GM15510 (cell line): ENCODE results near the gene NLRP10.

Source experiments
- POLR2A ChIP-seq: IDR thresholded peaks from 3 replicates; pipeline ENCODE4 v1.6.1; 2011; ENCODE audit warnings: borderline replicate concordance; ENCODE audit not compliant: insufficient read length; ENCODE audit errors: extremely low read depth

Gene NLRP10

DNA sequence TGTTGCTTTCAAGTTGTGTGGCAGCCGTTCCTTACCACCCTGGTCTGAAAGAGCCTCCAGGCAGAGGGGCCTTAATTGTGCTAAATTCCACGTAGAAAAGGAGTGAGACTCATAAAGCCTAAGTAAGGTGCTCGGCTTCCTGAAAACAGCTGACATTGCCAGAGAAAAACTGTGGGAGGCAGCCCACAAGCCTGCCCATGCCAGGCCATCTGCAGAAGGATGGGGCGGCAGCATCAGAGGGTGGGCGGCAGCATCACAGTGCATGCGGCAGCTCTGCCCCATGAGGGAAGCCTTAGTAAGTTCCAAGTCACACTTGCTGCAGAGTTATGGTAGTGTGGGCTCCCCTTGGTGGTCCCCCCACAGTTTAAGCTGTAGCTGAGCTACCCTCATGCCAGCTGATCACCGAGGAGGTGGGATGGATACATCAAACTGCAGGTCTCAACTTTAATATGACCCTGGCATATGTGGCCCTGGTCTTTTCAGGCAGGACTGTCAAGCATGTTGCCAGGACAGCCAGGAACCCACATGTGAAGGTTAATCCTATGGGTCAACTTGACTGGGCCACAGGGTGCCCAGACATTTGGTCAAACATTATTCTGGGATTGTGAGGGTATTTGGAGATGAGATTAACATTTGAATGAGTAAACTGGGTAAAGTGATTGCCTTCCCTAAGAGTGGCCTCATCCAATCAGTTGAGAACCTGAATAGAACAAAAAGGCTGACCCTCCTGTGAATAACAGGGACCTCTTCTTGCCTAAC, 18.8 kb upstream of the NLRP10 start:
- TF ChIP-seq POLR2A, result no peak

DNA sequence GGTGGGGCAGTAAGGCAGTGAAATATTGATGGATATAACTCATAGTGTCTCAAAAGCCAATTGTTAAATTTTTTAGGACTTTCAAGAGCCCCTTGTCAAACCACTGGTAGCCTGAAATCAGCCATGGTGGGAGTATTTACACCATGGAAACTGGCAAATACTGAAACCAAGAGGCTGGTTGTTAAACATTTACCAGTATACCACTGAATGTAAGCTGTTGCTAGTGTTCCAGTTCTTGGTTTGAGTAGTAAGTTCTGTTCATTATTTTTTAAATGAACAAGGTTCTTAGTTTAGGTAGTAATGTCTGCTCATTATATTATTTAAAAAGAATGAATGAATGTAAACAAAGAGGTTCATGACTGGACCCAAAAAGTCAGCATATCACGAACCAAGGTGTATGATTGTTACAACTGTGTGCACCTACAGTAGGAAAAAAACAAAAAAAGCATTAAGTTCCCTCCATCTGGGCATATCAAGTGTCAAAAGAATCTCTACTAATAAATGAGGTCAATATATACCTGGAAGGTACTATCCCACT, 17.4 kb upstream of the NLRP10 start:
- no peak for TF ChIP-seq POLR2A

DNA sequence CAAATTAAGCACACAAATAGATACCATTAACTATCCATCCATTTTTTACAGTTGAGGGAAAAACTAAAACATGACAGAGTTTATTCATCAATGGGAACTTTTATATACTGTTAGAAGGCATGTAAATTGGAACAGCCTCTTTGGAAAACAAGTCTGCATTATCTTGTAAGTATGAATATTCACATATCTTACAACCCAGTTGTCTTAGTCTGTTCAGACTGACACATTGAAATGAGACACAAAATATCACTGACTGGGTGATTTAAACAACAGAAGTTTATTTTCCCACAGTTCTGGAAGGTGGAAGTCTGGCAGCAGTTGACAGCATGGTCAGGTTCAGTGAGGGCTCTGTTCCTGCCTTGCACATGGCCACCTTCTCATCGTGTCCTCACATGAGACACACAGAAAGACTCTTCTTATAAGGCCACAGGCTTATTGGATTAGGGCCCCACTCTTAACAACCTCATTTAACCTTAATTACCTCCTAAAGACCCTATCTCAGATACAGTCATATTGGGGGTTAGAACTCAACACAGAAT, 16.4 kb upstream of the NLRP10 start:
- no peak for TF ChIP-seq POLR2A

DNA sequence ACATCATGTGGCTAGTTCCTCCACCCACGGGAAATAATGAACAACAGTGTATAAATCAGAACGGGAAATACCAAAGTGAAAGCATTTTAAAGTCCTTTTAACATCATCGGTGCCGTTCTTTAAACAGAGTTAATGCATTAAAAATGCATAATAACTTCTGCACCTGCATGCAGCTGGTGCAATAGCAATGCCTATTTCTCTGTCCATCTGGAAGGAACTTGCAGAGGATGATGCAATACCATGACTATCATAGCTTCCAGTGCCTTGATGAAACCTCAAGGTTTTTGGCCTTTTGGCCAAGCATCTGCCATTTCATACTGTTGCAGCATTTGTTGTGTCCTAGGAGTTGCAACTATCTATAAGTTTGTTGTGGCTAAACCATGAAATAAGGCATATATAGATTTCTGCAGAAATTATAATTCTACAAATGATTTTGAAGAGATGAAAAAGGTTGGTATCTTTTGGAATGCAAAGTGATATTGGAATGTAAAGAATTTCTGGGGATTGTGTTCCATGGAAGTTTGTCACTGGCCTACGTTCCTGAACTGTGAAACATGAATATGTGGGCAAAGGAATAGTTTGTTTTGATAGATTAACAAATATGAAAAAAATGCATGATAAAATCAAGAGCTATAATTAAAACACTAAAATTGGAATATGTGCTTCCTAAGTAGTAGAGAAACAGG, 12.1 kb upstream of the NLRP10 start:
- TF ChIP-seq POLR2A, result no peak

DNA sequence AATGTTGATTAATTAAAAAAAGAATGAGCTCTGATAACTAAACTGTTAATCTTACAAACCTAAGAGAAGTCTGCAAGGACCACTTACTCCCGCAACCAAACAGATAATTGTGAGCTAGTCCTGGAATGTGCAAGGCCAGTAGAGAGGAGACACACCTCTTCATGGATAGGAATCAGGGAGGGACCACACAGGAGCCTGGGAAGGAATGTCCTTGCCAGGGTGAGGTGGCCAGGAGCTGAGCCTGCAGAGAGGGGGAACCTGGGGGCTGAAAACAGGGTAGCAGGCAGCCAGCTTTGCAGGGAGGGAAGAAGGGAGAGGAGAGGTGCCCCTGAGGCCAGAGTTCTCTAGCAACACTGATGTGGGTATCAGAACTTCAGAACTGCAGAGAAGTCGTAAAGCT, 9.4 kb upstream of the NLRP10 start:
- TF ChIP-seq POLR2A, result no peak

DNA sequence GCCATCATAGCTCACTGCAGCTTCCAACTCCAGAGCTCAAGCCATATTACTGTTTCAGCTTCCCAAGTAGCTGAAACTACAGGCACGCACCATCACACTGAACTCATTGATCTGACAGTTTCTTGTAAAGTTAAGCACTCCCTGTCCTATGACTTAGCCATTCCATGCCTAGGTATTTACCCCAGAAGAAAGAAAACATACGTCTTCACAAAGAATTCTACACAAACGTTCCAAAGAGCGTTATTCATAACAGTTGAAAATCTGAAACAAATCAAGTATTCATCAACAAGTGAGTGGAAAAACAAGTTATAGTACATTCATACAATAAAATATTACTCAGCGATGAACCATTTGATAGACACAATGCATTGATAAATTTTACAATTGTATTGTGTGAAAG, 7.8 kb upstream of the NLRP10 start:
- no peak for TF ChIP-seq POLR2A

DNA sequence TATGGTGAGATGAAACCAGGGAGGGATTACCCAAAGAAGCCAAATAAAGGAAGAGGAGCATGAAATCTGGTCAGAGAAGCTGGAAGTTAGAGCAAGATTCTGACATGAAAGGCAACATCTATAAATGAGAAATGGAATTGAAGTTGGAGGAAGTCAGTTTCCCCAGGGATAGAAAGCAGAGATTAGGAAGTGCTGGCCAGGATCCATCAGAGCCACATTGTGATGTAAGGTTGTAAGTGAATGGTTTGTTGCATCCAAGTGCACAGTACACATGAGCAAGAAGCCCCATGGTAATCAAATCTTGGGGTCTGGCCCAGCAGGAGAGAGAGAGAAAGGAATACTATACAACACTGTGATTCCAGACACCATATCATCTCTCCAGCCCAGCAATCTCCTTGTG, 6.6 kb upstream of the NLRP10 start:
- no peak for TF ChIP-seq POLR2A

DNA sequence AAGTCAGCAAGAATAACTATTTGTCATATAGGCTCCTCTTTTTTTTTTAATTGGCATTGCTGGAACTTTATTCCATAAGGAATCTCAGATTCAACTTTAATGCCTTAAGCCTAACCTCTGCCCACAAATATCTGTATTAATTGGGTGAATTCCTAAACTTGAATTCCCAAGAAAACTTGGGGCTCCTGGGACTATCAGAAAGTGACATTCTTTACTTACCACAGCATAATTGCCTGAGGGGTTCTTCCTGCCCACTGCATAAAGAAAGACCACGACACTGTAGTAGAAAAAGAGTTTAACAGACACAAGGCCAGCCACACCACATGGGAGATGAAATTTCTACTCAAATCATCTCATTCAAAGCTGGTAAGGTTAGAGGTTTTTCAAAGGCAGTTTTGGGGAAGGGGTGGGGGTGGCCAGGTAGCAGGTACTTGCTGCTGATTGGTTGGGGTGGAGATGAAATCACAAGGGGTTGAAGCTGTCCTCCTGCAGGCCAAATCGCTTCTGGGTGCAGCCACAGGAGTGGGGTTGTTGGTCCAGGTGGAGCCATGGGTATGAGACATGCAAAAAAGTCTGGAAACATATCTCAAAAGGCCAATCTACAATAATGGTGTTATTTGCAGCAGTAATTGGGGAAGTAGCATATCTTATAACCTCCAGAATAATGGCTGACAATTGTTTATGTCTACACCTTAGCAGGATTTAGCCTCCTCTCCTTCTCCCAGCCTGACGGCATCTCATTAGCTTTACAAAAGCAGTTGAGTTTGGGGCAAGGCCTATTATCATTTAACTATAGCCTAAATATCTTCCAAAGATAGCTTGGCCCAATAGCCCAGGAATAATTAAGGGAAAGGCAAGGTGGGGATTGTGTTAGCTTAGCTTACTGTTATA, 4.8 kb upstream of the NLRP10 start:
- no peak for TF ChIP-seq POLR2A

DNA sequence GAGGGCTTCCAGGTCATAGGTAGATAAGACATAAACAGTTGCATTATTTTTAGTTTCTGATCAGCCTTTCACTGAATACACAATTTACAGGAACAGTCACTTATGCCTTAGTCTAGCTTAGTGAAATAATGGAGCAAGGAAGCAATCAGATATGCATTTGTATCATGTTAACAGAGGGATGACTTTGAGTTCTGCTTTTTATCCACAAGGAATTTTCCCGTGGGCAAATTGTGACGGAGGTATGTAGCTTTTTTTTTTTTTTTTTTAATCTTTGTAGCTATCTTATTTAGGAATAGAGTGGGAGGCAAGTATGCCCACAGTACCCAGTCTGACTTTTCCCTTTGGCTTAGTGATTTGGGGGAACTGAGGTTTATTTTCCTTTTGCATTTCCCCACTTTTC, 3.4 kb upstream of the NLRP10 start:
- no peak for TF ChIP-seq POLR2A

DNA sequence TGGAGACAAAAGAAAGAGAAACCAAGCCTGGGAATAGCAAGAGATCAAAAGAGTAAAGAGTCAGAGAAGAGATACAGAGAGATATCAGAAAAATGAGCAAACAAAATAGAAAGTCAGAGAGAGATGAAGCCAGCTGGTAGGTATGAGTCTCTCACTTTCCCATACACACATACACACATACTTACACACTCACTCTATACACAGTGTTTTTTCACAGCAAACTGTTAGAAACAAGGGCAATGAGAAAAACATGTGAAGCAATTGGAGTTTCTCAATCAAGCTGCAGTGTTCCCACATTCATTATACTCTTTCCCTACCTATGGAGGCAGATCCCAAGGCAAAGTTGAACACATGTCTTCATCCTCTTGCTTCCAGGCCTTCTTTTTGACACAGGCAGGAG, 2.6 kb upstream of the NLRP10 start:
- no peak for TF ChIP-seq POLR2A

DNA sequence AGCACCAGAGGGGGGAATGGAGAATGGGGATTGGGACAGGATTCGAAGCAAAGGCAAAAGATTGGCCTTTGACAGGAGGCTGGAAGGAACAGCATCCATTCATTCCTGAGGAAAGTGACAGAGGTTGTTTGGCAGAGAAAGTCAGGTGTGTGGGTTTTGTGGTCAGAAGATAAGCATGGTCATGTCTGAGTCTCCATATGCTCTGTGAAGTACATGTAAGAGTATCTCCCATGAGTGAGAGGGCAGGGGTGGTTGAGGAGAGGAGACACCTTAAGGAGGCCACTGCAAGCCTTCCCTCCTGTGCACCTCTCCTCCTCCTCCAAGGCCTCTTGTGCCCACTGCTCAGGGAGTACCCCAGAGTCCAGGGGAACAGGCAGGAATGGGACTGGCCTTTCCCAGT, 1.9 kb upstream of the NLRP10 start:
- no peak for TF ChIP-seq POLR2A

DNA sequence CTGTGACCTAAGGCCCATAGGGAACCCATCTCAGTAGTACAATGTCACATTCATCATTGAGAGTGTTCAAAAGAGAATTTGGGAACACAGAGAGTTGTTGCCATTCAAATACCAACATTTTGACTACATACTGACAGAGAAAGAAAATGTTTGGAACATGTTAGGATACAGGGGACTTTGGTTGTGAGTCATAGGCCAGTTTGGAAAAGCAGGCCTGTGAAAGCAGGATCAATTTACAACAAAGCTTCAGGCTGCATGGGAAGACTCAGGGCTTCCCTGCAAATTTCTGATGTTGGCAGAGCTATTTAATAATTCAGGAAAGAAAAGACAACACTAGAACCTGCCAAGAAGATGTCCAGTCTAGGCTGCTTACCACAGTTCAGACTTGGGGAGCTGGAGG, 374 bp downstream of the NLRP10 start:
- no peak for TF ChIP-seq POLR2A

DNA sequence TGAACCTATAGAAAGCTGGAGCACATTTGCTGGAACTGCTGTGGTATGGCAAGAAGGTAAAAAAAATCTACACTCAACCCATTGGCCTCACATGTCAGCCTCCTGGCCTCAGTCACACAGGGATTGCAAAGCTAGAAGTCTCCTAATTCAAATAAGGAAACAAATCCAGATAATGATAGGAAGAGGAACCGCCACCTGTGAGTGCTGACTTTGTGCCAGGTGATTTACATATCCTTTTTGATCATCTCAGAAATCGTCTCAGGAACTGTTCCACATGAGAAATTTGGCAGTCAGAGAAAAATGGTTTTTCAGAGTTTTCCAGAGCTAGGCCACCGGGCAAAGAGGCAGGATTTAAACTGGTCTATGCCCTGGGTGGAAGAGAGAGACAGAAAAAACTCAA, 986 bp downstream of the NLRP10 start:
- no peak for TF ChIP-seq POLR2A

DNA sequence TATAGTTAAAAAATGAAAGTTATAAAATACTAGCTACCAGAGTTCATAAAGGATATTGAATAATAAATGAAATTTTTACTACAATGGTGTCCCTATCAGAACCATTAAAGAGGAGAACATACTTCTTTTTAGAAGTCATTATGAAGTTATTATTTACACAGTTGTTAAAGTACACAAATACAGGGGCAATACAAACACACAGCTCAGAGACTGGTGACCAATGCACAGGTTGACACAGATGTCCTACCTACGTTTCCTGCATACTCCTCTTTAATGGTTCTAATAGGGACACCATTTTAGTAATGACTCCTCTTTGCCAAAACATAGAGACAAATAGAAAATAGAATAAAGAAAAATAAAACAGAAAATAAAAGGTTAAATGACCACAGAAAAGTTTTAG, 10.1 kb downstream of the NLRP10 start:
- no peak for TF ChIP-seq POLR2A

DNA sequence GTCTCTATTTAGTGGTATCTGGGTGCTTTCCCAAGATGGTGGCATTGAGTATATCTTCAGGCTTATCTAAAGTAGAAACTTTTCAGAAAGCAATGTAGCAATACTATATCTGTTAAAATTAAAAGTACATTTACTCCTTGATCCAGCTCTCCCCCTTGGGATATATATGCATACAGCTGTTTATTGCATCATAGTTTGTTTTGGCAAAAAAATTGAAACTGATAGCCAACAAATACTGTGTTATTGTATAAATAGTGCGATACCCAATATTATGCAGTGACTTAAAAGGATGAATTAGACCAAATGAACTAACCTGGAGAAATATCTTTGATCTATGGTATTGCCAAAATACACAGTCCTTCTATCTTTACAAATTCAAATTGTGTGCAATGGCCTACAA, 15.3 kb downstream of the NLRP10 start:
- no peak for TF ChIP-seq POLR2A
